ENCODE measurements around the gene TMED9. TPM values are rescaled to one million over a fixed set of nuclear protein-coding genes. Genes with fewer than 3 reads are reported as not detected.

TMED9 gene
- total RNA-seq, 4 donors from 2014 or later: 24.3 to 67.2 (median 37.3) TPM

DNA sequence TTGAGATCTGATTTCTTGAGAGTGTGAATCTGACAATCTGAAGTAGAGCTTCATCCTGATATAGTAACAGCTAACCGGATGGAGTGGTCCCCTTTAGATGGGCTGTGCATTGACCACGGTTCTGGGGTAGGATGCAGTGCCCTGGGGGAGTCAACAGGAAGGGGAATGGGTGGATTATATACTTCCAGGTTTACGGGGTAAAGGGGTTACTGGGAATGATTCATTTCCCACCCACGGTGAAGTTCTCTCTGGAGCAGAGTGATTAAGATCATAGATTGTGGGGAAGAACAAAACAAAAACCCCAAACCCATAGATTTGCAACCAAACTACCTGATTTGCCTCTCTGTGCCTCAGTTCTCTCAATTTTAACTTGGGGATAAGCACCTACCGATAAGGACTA is 6.5 kb downstream of the TMED9 start:
- intact Hi-C loops (cut with DNase I; ENCODE audit: low total_unique reads) (loop anchor here (10.0 kb wide), 1 partner anchor 556 kb away; the partner anchor contains the start of gene NHP2), in situ Hi-C loops (cut with MboI; ENCODE audit: low sequenced_read_pairs in 4 of 4) (no loop called here)
- no peak for TF ChIP-seq POLR2A (IDR thresholded peaks at IDR 0.05)
- no peak for TF ChIP-seq CTCF (IDR thresholded peaks at IDR 0.05 in 4 of 5, conservative IDR thresholded peaks at IDR 0.05 in 1 of 5)

GRCh38 chr5:177599731-177600507 is 7.9 kb downstream of the TMED9 start, which contains the start of gene B4GALT7:
B4GALT7 (plus strand) TSS chr5:177600132; CDS start chr5:177600211, 79 bp downstream.
- H3K27ac ChIP-seq: peak within 1 kb of the TSS; percentile 86 to 93 (median 92)
- no peaks in the 10 kb centered on the region for H3K27me3 ChIP-seq
- peaks cover 13 to 18% of the 10 kb centered on the region in 2 donors for H3K4me1 ChIP-seq
- ATAC-seq (peak; percentile 81 to 94), DNase-seq (peak; percentile 61 to 74)
- peak within 1 kb of the TSS; percentile 81 to 99 (median 86) for H3K4me3 ChIP-seq
- intact Hi-C loops (cut with DNase I; ENCODE audit: low total_unique reads): loop anchor here (5.0 to 10.0 kb wide), 2 partner anchors 555 to 1063 kb away; partner anchors contain the start of genes NHP2 and RNF44
- in situ Hi-C loops (cut with MboI; ENCODE audit: low sequenced_read_pairs in 4 of 4): no loop called here
- peaks cover 0 to 18% of the 10 kb centered on the region in 2 donors for H3K36me3 ChIP-seq
- TF ChIP-seq CTCF (IDR thresholded peaks at IDR 0.05 in 4 of 5, conservative IDR thresholded peaks at IDR 0.05 in 1 of 5) (peak in 2 of 5 experiments; percentile 16 to 24), POLR2A (IDR thresholded peaks at IDR 0.05) (peak; percentile 83 to 91)
- H3K9me3 ChIP-seq: no peaks in the 10 kb centered on the region

More for the DNA sequence above, 6.5 kb downstream of the TMED9 start:
- H3K9me3 ChIP-seq: no peaks in the 10 kb centered on the region
- H3K36me3 ChIP-seq: peaks cover 0 to 33% of the 10 kb centered on the region in 2 donors
- H3K4me3 ChIP-seq: no peak overlapping the region
- H3K27ac ChIP-seq: no peak overlapping the region
- ATAC-seq (no peak), DNase-seq (no peak)
- peaks cover 14 to 19% of the 10 kb centered on the region in 2 donors for H3K4me1 ChIP-seq
- no peaks in the 10 kb centered on the region for H3K27me3 ChIP-seq

GRCh38 chr5:177600508-177601018 is 8.6 kb downstream of the TMED9 start:
- intact Hi-C loops (cut with DNase I; ENCODE audit: low total_unique reads) (loop anchor here (5.0 kb wide), 1 partner anchor 1063 kb away; the partner anchor contains the start of gene RNF44), in situ Hi-C loops (cut with MboI; ENCODE audit: low sequenced_read_pairs in 4 of 4) (no loop called here)
- peaks cover 13 to 18% of the 10 kb centered on the region in 2 donors for H3K4me1 ChIP-seq
- peak overlapping the region; percentile 81 to 99 (median 86) for H3K4me3 ChIP-seq
- no peaks in the 10 kb centered on the region for H3K9me3 ChIP-seq
- H3K27me3 ChIP-seq: no peaks in the 10 kb centered on the region
- no peak for TF ChIP-seq CTCF (IDR thresholded peaks at IDR 0.05 in 4 of 5, conservative IDR thresholded peaks at IDR 0.05 in 1 of 5)
- no peak for TF ChIP-seq POLR2A (IDR thresholded peaks at IDR 0.05)
- DNase-seq (no peak), ATAC-seq (no peak)
- peaks cover 0 to 12% of the 10 kb centered on the region in 2 donors for H3K36me3 ChIP-seq
- H3K27ac ChIP-seq: peak overlapping the region; percentile 86 to 93 (median 92)

DNA sequence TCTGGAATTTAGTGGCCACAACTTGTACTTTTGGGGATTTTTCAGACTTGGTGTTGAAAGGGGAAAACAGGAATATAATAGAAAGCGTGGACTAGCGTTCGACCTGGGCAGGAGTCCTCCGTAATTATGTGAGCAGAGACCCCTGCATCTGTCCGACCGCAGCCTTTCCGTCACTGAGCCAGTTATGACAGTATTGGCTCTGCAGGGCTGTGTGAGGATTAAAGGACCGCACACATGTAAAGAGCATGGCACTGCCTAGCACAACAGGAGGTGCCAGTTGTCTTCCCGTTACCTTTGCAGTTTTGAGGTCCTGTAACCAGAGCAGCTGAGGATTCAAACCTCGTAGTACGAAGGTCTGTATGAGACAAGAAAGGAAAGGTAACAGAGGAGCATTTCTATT is 9.1 kb downstream of the TMED9 start:
- Histone ChIP-seq H3K27ac (peak overlapping the region in 2 of 4 donors; percentile 91 to 93), H3K9me3 (no peaks in the 10 kb centered on the region), H3K27me3 (no peaks in the 10 kb centered on the region), H3K36me3 (peaks cover 0 to 6% of the 10 kb centered on the region in 2 donors), H3K4me1 (peaks cover 13 to 18% of the 10 kb centered on the region in 2 donors), H3K4me3 (peak overlapping the region in 3 of 4 donors; percentile 81 to 99 (median 82))
- TF ChIP-seq POLR2A (IDR thresholded peaks at IDR 0.05) (no peak), CTCF (IDR thresholded peaks at IDR 0.05 in 4 of 5, conservative IDR thresholded peaks at IDR 0.05 in 1 of 5) (no peak)
- ATAC-seq (no peak), DNase-seq (no peak)
- in situ Hi-C loops (cut with MboI; ENCODE audit: low sequenced_read_pairs in 4 of 4): no loop called here
- intact Hi-C loops (cut with DNase I; ENCODE audit: low total_unique reads): loop anchor here (5.0 kb wide), 1 partner anchor 1064 kb away; the partner anchor contains the start of gene RNF44
